GM19468 (cell line): ENCODE measurements around the gene IFNL2.
"Not testable (repeated sequence)": the region's sequence is repeated elsewhere in the genome, so short reads cannot be mapped to it uniquely, and the experiment has no call there.

Experiments
- ATAC-seq: cut with Tn5 transposase; IDR thresholded peaks from one replicate; pipeline ENCODE4 v1.9.1; 2021; ENCODE audit warnings: mild to moderate bottlenecking, moderate library complexity, moderate number of reproducible peaks; ENCODE audit not compliant: unreplicated experiment; ENCODE audit errors: extremely low read depth

IFNL2 gene

GRCh38 chr19:39251846-39252245 lies 16.4 kb upstream of the IFNL2 start:
- ATAC-seq: no peak

GRCh38 chr19:39252458-39252857 lies 15.7 kb upstream of the IFNL2 start:
- no peak for ATAC-seq

GRCh38 chr19:39253374-39254149 lies 14.6 kb upstream of the IFNL2 start:
- no peak for ATAC-seq

GRCh38 chr19:39254531-39255345 lies 13.5 kb upstream of the IFNL2 start:
- ATAC-seq: no peak

- ATAC-seq: no peak
Observed at GRCh38 chr19:39257227-39257626, 11.0 kb upstream of the IFNL2 start.

- no peak for ATAC-seq
Observed at GRCh38 chr19:39261704-39262103, 6.5 kb upstream of the IFNL2 start.

GRCh38 chr19:39262496-39262895 lies 5.7 kb upstream of the IFNL2 start:
- ATAC-seq: no peak

- ATAC-seq: no peak
Observed at GRCh38 chr19:39263912-39264305, 4.3 kb upstream of the IFNL2 start.

GRCh38 chr19:39264306-39265290 lies 3.6 kb upstream of the IFNL2 start:
- ATAC-seq: no peak

- no peak for ATAC-seq
Observed at GRCh38 chr19:39265321-39265916, 2.8 kb upstream of the IFNL2 start.

- not testable (repeated sequence) for ATAC-seq
Observed at GRCh38 chr19:39268531-39269223, 481 bp downstream of the IFNL2 start.

GRCh38 chr19:39269369-39269768 lies 1.2 kb downstream of the IFNL2 start:
- not testable (repeated sequence) for ATAC-seq

GRCh38 chr19:39270036-39270871 lies 2.1 kb downstream of the IFNL2 start:
- ATAC-seq: no peak

GRCh38 chr19:39273859-39274258 lies 5.7 kb downstream of the IFNL2 start:
- ATAC-seq: not testable (repeated sequence)

- no peak for ATAC-seq
Observed at GRCh38 chr19:39275578-39275977, 7.4 kb downstream of the IFNL2 start.

- ATAC-seq: no peak
Observed at GRCh38 chr19:39276740-39277139, 8.5 kb downstream of the IFNL2 start.

GRCh38 chr19:39277598-39277997 lies 9.4 kb downstream of the IFNL2 start:
- ATAC-seq: no peak

- no peak for ATAC-seq
Observed at GRCh38 chr19:39282021-39282420, 13.8 kb downstream of the IFNL2 start.
